GM21529 (cell line): ENCODE measurements around the gene CRISPLD2.

Experiments
- ATAC-seq: cut with Tn5 transposase; IDR thresholded peaks from one replicate; pipeline ENCODE4 v1.9.1; 2021; ENCODE audit not compliant: unreplicated experiment

Gene CRISPLD2

DNA sequence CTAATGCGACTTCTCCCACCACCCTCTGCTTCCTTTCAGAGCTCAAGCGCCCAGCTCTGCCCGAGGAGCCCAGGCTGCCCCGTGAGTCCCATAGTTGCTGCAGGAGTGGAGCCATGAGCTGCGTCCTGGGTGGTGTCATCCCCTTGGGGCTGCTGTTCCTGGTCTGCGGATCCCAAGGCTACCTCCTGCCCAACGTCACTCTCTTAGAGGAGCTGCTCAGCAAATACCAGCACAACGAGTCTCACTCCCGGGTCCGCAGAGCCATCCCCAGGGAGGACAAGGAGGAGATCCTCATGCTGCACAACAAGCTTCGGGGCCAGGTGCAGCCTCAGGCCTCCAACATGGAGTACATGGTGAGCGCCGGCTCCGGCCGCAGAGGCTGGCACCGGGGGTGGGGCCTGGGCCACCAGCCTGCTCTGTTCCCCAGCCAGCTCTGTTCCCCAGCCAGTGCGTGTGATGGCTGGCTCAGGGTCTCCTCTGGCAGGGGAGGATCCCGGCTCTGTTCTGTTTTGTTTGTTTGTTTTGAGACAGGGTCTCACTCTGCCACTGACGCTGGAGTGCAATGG lies 18.7 kb downstream of the CRISPLD2 start:
- no peak for ATAC-seq

DNA sequence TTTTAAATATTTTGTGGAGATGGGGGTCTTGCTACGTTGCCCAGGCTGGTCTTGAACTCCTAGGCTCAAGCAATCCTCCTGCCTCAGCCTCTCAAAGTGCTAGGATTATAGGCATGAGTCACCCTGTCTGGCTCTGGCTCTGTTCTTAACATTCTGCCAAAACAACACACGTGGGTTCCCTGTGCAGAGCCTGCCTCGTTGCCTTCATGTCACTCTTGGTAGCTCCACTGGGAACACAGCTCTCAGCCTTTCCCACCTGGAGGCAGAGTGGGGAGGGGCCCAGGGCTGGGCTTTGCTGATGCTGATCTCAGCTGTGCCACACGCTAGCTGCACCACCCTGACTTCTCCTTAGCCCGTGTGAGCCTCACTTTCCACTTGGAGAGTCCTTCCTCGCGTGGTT lies 19.3 kb downstream of the CRISPLD2 start:
- no peak for ATAC-seq

GRCh38 chr16:84839956-84840355 lies 20.2 kb downstream of the CRISPLD2 start:
- no peak for ATAC-seq

DNA sequence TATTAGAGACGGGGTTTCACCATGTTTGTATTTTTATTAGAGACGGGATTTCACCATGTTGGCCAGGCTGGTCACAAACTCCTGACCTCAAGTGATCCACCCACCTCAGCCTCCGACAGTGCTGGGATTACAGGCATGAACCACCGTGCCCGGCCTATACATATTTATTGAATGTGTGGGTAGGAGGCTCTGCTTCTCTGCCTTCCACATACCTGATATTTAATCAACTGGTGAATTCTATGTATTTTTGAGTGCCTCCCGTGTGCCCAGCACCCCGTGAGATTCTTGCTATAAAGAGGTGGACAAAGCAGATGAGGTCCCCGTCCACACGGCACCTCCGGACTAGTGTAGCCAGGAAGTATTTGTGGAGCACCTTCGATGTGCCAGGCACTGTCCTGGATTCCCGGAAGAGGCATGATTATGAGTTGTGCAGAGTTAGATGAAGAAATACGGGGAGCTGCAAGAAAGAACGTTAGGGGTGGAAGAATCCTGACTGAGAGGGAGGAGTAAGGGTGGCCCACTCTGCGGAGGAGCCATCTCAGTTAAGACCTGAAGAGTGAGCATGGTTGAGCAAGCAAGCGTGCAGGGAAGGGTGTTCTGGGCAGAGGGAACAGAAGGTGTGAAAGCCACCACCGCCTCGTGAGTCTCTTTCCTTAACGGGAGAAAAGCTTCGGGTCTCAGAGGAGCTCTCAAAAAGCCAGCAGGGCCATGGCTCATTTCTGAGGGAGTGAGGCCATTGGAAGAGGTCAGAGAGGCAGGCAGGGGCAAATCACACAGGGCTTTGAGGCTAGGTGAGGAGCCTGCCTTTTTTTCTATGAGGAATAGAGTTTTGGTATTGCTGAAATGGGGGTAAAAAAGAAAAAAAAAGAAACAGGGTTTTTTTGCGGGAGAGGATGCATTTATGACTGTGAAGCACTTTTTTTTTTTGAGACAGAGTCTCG lies 21.2 kb downstream of the CRISPLD2 start:
- no peak for ATAC-seq

DNA sequence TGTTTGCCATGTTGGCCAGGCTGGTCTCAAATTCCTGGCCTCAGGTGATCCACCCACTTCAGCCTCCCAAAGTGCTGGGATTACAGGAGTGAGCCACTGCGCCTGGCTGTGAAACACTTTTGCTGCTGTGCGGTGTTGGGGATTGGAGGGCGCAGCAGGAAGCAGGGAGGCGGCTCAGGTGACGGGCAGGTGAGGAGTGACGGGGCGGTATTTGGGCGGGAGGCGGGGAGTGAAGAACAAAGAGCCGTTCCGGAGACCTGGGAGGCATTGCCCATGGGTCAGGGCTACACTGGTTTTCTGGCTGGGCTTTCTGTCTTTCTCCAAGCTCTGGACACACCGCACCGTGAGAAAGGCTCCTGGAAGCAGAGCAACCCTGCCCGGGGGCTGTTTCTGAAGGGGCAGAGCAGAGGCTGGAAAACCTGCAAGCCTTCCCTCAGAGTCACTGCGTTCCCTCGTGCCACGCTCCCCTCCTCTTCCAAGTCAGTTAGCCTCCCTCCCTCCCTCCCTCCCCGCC lies 22.1 kb downstream of the CRISPLD2 start:
- ATAC-seq: no peak

DNA sequence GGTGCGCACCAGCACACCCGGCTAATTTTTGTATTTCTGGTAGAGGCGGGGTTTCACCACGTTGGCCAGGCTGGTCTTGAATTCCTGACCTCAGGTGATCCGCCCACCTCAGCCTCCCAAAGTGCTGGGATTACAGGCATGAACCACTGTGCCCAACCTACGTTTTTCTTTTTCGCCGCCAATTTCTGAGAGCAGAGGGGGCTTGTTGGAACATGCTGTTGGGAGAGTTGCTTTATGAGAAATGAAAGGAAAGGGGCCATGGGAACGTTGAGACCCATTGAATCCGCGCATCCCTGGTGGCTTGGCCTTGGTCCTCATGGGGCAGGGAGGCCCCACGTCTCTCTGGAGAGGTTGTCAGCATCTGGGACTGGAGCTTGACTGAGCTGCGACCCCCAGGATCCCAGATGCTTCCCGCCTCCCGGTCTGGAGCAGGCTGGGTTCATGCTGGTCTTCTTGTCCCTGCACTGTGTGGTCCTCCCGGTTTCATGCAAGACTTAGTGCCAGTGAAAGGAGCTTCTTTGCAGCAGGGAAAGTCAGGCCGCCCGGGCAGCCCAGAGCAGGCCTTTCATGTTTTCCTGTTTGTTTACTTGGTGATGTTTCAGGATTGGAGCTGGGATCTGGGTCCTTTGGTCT lies 22.8 kb downstream of the CRISPLD2 start:
- no peak for ATAC-seq

GRCh38 chr16:84843149-84844048 lies 23.6 kb downstream of the CRISPLD2 start:
- ATAC-seq: no peak

- no peak for ATAC-seq
Observed at GRCh38 chr16:84844049-84844350, 24.2 kb downstream of the CRISPLD2 start.

DNA sequence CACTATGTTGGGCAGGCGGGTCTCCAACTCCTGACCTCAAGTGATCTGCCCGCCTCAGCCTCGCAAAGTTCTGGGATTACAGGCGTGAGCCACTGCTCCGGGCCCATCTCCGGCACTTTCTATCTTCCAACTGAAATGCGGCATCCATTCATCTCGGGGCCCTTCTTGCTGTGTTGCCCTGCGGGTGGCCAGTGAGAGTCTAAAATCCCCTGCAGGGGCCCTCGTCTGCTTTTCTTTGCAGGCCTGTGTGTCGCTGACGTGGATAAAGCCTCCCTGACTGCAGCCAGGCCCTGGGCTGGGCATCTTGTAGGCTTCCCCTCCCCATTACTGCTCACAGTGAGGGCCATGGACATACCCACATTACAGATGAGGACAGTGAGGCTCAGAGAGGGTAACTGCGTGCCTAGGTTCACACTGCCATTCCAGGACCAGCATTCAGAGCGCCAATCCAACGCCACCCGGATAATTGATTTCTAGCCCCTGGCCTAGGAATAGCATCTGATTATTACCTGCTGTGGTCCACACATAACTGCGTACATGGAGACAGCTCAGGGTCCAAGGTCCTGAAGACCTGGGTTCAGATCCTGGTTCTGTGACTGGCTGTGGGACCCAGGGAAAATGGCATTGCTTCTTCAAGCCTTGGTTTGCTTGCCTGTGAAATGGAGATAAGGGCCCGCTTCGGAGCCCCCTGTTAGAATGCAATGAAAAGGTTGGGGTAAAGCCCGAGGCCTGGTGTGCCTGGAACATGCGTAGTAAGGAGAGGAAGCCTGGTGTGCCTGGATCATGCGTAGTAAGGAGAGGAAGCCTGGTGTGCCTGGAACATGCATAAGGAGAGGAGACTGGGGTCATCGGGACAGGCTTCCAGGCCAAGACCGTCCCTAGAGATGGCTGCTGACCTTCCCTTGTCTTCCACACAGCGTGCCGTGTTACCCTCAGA lies 25.0 kb downstream of the CRISPLD2 start:
- ATAC-seq: no peak

GRCh38 chr16:84845496-84846002 lies 25.8 kb downstream of the CRISPLD2 start:
- no peak for ATAC-seq

DNA sequence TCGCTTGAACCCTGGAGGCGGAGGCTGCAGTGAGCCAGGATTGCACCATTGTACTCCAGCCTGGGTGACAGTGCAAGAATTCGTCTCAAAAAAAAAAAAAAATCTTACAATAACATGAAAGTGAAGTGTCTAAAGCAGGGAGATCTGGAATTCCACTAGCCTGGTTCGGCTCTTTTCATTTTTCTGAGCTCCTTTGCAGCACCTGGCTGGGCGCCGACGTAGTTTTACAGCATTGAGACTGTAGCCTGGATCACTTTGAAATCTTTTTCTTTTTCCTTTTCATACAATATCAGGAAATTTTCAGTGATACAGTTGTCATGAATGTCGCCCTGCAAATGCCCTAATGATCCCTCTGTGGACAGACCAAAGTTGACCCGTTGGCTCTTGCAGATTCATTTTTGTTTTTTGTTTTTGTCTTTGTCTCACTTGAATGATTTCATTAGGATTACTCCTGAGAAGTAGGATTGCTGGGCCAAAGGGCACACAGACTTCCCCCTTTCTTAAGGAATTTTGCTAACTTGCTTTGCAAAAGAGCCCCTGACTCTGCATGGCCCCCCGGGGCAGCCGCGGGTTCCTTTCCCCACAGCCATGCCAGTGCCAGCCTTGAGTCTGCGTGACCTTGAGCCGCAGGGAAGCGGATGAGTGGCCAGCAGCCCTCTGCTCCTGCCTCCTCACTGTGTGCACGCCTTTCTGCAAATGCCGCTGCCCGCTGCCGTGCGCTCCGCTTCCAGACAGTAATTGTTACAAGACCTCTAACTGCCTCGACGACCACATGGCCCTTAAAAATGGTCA lies 28.0 kb downstream of the CRISPLD2 start:
- ATAC-seq: no peak

GRCh38 chr16:84848986-84849634 lies 29.3 kb downstream of the CRISPLD2 start:
- ATAC-seq: no peak

DNA sequence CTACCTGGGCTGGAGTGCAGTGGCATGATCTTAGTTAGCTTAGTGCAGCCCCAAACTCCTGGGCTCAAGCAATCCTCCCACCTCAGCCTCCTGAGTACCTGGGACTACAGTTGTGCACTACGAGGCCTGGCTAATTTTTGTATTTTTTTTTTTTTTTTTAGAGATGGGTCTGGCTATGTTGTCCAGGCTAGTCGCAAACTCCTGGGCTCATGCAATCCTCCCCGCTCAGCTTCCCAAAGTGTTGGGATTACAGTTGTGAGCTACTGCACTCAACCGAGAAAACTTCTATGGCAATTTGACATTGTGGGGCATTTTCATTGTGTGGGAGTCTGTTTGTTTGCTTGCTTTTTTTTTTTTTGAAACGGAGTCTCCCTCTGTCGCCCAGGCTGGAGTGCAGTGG lies 30.0 kb downstream of the CRISPLD2 start:
- ATAC-seq: no peak

GRCh38 chr16:84850714-84851113 lies 30.9 kb downstream of the CRISPLD2 start:
- no peak for ATAC-seq

- no peak for ATAC-seq
Observed at GRCh38 chr16:84851192-84852127, 31.7 kb downstream of the CRISPLD2 start.

- no peak for ATAC-seq
Observed at GRCh38 chr16:84853534-84853933, 33.7 kb downstream of the CRISPLD2 start.

DNA sequence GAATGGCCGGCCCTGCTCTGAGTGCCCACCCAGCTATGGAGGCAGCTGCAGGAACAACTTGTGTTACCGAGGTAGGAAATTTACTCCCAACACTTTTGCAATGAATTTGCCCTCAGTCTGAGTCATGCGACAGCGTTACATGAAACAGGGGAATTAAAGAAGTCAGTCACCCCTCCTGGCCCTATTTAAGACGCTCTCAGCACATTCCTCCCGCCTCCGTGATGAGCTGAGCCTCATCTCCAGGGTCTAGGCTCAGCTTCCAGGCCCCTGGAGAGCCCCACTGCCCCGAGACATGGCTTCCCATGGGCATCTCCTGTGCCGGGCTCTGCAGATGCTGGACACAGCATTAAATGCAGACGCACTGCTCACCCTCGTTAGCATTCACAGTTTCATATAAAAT lies 35.0 kb downstream of the CRISPLD2 start:
- no peak for ATAC-seq
